DMS 273 (cell line): ENCODE results near the gene GRHL1.

Experiments used
- DNase-seq: peaks from one replicate; lab custom pipeline; 2025; ENCODE audit not compliant: unreplicated experiment; lab: John Stamatoyannopoulos, UW

The GRHL1 gene

DNA sequence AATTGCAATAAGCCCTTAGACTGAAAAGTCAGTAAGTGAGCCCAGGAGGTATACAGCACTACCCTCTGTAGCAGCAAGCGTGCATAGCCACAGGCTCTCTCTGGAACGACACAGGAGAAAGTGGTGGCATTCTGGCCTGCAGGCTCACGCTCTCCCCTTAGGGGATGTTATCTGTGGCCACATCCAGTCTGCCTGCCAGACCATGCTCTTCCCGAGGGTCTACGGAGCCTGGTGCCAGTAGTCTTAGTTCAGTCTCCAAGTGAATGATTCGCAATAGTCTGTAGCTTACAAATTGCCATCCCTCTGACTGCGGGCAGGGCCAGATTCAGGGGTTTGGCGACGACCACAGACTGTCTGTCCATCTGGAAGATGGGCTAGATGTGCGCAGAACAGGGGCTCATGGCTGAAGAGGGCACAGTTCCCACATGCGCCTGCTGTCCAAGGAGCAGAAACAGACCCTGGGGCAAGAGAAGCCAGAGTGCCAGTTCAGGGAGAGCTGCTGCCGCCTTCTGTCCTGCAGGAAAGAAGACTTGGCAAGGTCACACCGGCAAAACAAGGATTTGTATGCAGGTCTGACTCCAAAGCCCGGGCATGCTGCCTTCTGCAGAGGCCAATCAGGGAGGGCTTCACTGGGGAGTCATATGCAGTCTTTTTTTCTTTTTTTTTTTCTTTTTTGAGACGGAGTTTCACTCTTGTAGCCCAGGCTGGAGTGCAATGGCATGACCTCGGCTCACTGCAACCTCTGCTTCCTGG, 88.3 kb downstream of the GRHL1 start:
- DNase-seq: peak; percentile 59

GRCh38 chr2:10041711-10042110, 90.2 kb downstream of the GRHL1 start:
- DNase-seq: no peak

DNA sequence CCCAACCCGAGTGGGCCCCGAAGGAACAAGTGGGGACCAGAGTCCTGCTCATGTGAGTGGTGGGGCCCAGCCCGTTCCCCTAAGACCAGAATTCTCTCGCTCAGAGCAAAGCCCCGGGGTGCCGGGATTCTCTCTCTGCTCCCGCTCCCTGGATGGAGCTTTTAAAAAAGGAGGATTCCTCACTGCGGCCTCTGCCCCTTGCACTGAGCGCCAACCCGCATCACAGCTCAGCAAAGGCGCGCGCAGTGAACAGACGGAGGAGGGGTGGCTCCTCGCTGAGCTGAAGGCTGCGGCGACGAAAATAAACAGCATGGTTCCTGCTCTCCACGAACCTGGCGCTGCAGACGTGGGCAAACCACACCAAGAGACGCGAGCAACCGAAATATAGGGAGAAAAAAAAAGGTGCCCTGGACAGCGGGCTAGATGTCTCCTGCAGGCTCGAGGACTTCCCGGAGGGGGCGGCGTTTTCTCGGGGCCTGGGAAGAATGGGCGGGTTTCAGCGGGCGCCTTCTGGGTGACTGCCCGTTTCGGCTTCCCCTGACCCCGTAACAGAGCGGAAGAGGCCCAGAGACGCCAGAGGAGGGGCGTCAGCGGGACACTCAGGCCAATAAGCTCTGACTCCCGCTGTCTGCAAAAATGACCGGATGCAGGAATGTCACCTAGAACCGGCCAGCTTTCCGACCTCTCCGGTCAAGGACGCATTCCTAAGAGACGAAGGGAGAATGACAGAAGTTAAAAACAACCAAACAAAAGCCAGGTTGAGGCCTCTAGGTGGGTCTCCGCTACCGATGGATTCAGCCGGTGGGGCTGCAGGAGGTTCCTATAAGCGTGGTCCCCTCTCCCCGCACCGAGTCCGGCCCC, 91.0 kb downstream of the GRHL1 start:
- no peak for DNase-seq

DNA sequence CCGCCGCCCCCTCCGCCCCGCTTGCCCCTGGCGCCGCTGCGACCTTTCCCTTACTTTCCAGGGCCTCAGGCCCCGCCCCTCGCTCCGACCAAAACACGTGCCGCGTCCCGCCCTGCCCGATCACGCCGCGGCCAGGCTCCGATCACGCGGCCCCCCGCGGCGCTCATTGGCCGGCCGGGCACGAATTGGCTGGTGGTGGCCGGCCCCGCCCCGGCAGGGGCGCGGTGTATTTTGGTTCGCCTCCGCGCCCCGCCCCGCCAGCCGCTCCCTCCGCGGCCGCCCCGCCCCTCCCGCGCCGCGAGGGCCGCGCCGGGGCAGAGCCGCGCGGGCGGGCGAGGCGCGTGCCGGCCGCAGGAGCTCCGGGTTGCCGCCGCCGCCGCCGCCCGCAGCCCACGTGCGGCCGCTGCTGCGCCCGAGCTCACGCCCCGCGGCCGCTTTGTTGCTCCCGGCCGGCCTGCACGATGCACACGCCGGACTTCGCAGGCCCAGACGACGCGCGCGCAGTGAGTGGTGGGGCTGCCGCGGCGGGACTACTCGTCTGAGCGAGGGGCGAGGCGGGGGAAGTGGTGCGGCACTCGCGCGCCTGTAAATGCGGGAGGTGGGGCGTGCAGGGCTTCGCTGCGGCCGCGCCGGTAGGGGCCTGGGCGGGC, 91.9 kb downstream of the GRHL1 start, which contains the start of gene KLF11:
Gene KLF11, plus strand, starts transcription at position 295 of the 650 bp plus-strand sequence. Its CDS starts 167 bp downstream, at position 462.
- DNase-seq: peak; percentile 98

GRCh38 chr2:10043906-10044601, 92.6 kb downstream of the GRHL1 start:
- peak; percentile 95 for DNase-seq

GRCh38 chr2:10045561-10046355, 94.3 kb downstream of the GRHL1 start:
- DNase-seq: peak; percentile 25

GRCh38 chr2:10046931-10047330, 95.4 kb downstream of the GRHL1 start:
- DNase-seq: no peak

DNA sequence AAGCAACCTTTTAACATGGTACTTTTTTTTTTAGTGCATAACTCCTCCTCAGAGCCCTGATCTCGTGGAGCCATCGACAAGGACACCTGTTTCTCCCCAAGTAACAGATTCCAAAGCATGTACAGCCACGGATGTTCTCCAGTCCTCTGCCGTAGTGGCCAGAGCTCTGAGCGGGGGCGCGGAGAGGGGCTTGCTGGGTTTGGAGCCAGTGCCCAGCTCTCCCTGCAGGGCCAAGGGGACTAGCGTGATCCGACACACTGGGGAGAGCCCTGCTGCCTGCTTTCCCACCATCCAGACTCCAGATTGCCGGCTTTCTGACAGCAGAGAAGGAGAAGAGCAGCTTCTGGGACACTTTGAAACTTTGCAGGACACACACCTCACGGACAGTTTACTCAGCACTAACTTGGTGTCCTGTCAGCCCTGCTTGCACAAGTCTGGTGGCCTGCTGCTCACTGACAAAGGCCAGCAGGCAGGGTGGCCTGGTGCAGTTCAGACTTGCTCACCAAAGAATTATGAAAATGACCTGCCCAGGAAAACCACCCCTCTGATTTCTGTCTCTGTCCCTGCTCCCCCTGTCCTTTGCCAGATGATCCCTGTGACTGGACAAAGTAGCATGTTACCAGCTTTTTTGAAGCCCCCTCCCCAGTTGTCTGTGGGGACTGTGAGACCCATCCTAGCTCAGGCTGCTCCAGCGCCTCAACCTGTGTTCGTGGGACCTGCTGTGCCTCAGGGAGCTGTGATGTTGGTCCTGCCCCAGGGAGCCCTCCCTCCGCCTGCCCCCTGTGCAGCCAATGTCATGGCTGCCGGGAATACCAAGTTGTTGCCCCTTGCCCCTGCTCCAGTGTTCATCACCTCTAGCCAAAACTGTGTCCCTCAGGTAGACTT, 96.4 kb downstream of the GRHL1 start:
- DNase-seq: no peak

DNA sequence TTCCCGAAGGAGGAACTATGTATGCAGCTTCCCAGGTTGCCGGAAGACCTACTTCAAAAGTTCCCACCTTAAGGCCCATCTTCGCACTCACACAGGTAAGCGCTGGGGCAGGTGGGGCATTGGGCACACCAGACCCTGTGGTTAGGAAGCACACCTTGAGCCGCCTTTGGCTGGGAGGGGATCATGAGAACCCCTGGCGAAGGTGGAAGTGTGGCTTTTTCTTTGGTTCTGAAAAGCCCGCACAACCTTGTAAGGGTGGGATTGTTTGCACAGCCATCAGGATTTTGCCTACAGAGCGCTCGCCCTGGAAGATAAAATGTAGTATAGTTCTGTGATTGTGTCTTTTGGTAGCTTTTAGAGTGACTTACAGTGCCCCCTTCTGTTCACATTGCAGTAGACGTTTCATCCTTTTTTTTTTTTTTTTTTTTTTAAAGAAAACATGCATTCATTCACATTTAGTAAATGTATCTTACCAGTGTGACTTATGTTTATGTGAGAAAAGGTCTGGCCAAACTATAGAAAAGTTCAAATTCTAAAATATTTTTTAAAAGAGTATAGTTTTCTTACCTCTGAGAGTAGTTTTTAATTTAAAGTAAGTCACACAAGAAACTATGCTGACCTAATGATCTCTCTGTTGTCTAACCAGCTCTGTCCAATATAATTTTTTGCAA, 97.1 kb downstream of the GRHL1 start:
- DNase-seq: peak; percentile 71
